CD4-positive, alpha-beta T cell (primary cell): ENCODE results near the gene MON2. TPM values are rescaled to one million over a fixed set of nuclear protein-coding genes. Genes with fewer than 3 reads are reported as not detected.

Source experiments
- ATAC-seq: fragments of 200-7000 bp; cut with Tn5 transposase; one replicate; pipeline ENCODE4 v1.10.0; 2022; ENCODE audit warnings: mild to moderate bottlenecking; ENCODE audit not compliant: poor library complexity
- CTCF ChIA-PET: fragments of 350-600 bp; sonication (Branson Sonifier 250); formaldehyde crosslinking; loops from one replicate; lab custom pipeline; 2021; ENCODE audit warnings: antibody characterized with exemption, inconsistent platforms; lab: Charles Lee
- POLR2A ChIA-PET: fragments of 350-600 bp; sonication (Branson Sonifier 250); formaldehyde crosslinking; loops from one replicate; lab custom pipeline; 2021; ENCODE audit warnings: antibody characterized with exemption, inconsistent platforms; lab: Charles Lee
- DNase-seq, 14 experiments: peaks; one replicate each; pipeline ENCODE4 v3.0.0-alpha.2; 2013 to 2020; ENCODE audit warnings: mixed read lengths in 2 of 14
- H3K27ac ChIP-seq, 2 donors: one replicate each; pipeline versions ENCODE4 v1.5.1 to v1.7.0; 2013; ENCODE audit warnings: low read length in 2 of 2, low read depth in 1 of 2, mild to moderate bottlenecking in 1 of 2
- H3K27me3 ChIP-seq, 2 experiments: 1 replicate in 1 of 2; 2 replicates in 1 of 2; pipeline versions ENCODE4 v1.6.1 to v1.7.0; 2013; ENCODE audit warnings: low read length in 2 of 2, control low read depth in 1 of 2, mild to moderate bottlenecking in 1 of 2, moderate library complexity in 1 of 2; ENCODE audit not compliant: insufficient read depth in 2 of 2, control insufficient read depth in 1 of 2
- H3K36me3 ChIP-seq: one replicate; pipeline ENCODE4 v1.6.1; 2013; ENCODE audit warnings: low read length, control low read depth; ENCODE audit not compliant: insufficient read depth
- H3K4me1 ChIP-seq: one replicate; pipeline ENCODE4 v1.6.1; 2013; ENCODE audit warnings: low read length, control low read depth; ENCODE audit not compliant: insufficient read depth
- H3K4me3 ChIP-seq: one replicate; pipeline ENCODE4 v1.5.1; 2013; ENCODE audit warnings: mild to moderate bottlenecking, low read length, moderate library complexity
- H3K9me3 ChIP-seq, 2 experiments: 1 replicate in 1 of 2; 2 replicates in 1 of 2; pipeline versions ENCODE4 v1.6.1 to v1.7.0; 2013; ENCODE audit warnings: low read length in 2 of 2, mild to moderate bottlenecking in 2 of 2, control low read depth in 1 of 2, moderate library complexity in 1 of 2; ENCODE audit not compliant: control insufficient read depth in 1 of 2, insufficient read depth in 1 of 2
- H3K27ac Mint-ChIP-seq: one replicate; pipeline ENCODE4 v1.8.0; 2020; ENCODE audit warnings: mixed read lengths
- H3K27me3 Mint-ChIP-seq: one replicate; pipeline ENCODE4 v1.8.0; 2021; ENCODE audit warnings: mixed read lengths
- H3K36me3 Mint-ChIP-seq: one replicate; pipeline ENCODE4 v1.8.0; 2021; ENCODE audit warnings: low read depth, mixed read lengths
- H3K4me1 Mint-ChIP-seq: one replicate; pipeline ENCODE4 v1.8.0; 2021; ENCODE audit warnings: low read depth, mixed read lengths
- H3K4me3 Mint-ChIP-seq: one replicate; pipeline ENCODE4 v1.8.0; 2020; ENCODE audit warnings: mild to moderate bottlenecking, mixed read lengths
- H3K9me3 Mint-ChIP-seq: one replicate; pipeline ENCODE4 v1.8.0; 2020; ENCODE audit warnings: mixed read lengths
- intact Hi-C, 2 experiments: fragments of 100-400 bp; cut with DNase I in 1 of 2; cut with micrococcal nuclease in 1 of 2; formaldehyde crosslinking; loops; one replicate each; pipeline versions ENCODE4 v1.15.1 to v1.9.0; 2023 to 2025; cut with DNase I, micrococcal nuclease
- total RNA-seq, 174 experiments: library from RNA in 2 of 174; stranded (reverse) in 2 of 174; gene quantifications; one replicate each; pipeline ENCODE4 v1.2.3 and lab custom pipeline; 2021 to 2026
- TF ChIP-seq, protein P1 (sequence below): fragments of 200-600 bp; IDR thresholded peaks from one replicate; pipeline ENCODE4 v1.8.0; 2022; ENCODE audit warnings: antibody characterized with exemption, mild to moderate bottlenecking

Gene MON2
- total RNA-seq, 2 experiments from 2014 or later = 51.8 to 52.6 TPM

DNA sequence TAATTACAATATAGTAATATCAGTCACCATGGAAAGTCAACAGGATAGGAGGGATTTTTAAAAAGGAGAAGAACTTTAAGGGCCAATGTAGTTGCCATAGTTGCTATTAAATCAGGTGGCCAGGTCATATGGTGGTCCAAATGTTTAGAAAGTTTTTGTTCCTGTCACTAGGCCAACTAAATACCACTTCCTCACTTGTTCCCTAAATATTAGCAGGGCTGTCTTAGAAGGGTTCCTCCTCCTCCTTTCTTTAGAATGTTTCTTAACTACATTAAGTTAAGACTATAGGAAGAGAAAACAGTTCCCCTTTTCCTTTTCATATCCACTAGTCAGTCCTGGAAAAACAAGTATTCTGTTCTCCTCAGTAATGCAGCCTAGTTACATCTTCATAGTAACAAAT is 50.3 kb downstream of the MON2 start:
- DNase-seq (no peak), ATAC-seq (no peak)
- Mint-ChIP-seq H3K4me1 (peaks cover 43% of the 10 kb centered on the region), H3K4me3 (no peak overlapping the region), H3K27ac (peak overlapping the region; percentile 80), H3K27me3 (no peaks in the 10 kb centered on the region), H3K9me3 (peaks cover 6% of the 10 kb centered on the region), H3K36me3 (peaks cover 64% of the 10 kb centered on the region)
- Histone ChIP-seq H3K4me3 (no peak overlapping the region), H3K4me1 (no peaks in the 10 kb centered on the region), H3K27me3 (no peaks in the 10 kb centered on the region), H3K27ac (no peak overlapping the region), H3K36me3 (peaks cover 9% of the 10 kb centered on the region), H3K9me3 (peaks cover 0 to 13% of the 10 kb centered on the region in 2 experiments)
- CTCF ChIA-PET = no interaction called here
- POLR2A ChIA-PET = no interaction called here
- intact Hi-C loops = no loop called here
- TF ChIP-seq, protein P1, sequence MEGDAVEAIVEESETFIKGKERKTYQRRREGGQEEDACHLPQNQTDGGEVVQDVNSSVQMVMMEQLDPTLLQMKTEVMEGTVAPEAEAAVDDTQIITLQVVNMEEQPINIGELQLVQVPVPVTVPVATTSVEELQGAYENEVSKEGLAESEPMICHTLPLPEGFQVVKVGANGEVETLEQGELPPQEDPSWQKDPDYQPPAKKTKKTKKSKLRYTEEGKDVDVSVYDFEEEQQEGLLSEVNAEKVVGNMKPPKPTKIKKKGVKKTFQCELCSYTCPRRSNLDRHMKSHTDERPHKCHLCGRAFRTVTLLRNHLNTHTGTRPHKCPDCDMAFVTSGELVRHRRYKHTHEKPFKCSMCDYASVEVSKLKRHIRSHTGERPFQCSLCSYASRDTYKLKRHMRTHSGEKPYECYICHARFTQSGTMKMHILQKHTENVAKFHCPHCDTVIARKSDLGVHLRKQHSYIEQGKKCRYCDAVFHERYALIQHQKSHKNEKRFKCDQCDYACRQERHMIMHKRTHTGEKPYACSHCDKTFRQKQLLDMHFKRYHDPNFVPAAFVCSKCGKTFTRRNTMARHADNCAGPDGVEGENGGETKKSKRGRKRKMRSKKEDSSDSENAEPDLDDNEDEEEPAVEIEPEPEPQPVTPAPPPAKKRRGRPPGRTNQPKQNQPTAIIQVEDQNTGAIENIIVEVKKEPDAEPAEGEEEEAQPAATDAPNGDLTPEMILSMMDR = no peak

DNA sequence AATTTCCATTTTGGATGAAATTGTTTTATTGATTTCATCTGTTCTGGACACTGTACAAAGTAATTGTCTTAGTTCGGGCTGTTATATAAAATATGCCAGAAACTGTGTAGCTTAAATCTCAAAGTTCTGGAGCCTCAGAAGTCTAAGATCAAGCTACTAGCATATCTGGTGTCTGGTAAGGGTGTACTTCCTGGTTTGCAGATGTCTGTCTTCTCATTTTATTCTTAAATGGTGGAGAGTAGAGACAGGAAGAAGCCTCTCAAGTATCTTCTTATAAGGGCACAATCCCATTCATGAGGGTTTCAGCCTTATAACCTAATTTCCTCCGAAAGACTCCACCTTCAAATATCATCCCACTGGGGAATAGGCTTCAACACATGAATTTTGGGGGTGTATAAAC is 51.3 kb downstream of the MON2 start:
- Mint-ChIP-seq H3K4me1 (peaks cover 52% of the 10 kb centered on the region), H3K27ac (peak overlapping the region; percentile 80), H3K36me3 (peaks cover 59% of the 10 kb centered on the region), H3K4me3 (no peak overlapping the region), H3K9me3 (peaks cover 4% of the 10 kb centered on the region), H3K27me3 (no peaks in the 10 kb centered on the region)
- POLR2A ChIA-PET = interaction anchor here (1.0 kb wide), 1 partner anchor 51 kb away, joined by 3 read pairs; the partner anchor contains the start of gene MON2
- peaks cover 0 to 10% of the 10 kb centered on the region in 2 experiments for H3K9me3 ChIP-seq
- H3K36me3 ChIP-seq = peaks cover 7% of the 10 kb centered on the region
- DNase-seq = no peak
- peak; percentile 57 for ATAC-seq
- no peaks in the 10 kb centered on the region for H3K4me1 ChIP-seq
- TF ChIP-seq, protein P1 = no peak
- H3K4me3 ChIP-seq = no peak overlapping the region
- no peak overlapping the region for H3K27ac ChIP-seq
- H3K27me3 ChIP-seq = no peaks in the 10 kb centered on the region
- CTCF ChIA-PET = interaction anchor here (1.1 to 1.2 kb wide), 2 partner anchors 11 to 276 kb away, joined by 3 read pairs; no protein-coding TSS in a partner anchor
- intact Hi-C loops = no loop called here

DNA sequence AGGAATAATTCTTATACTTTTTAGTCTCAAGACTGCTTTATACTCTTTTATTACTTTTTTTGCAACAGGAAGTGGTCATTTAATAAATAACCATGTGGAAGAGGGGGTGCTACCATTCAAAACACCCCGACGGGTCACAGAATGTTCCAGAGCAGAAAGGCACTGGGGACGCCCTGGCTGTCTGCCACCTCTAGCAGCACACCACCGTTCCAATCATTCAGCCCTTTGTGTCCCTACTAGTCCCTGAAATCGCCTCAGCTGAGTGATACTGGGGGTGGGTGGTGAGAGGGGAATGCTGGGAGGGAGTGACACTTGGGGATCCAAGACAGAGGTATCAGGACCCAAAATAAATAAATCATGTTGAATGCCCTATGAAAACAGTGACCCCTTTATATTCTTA is 52.4 kb downstream of the MON2 start:
- Histone ChIP-seq H3K36me3 (peaks cover 7% of the 10 kb centered on the region), H3K4me1 (no peaks in the 10 kb centered on the region), H3K9me3 (no peaks in the 10 kb centered on the region), H3K27me3 (no peaks in the 10 kb centered on the region), H3K4me3 (no peak overlapping the region), H3K27ac (no peak overlapping the region)
- Mint-ChIP-seq H3K4me1 (peaks cover 64% of the 10 kb centered on the region), H3K27ac (no peak overlapping the region), H3K4me3 (no peak overlapping the region), H3K36me3 (peaks cover 49% of the 10 kb centered on the region), H3K27me3 (no peaks in the 10 kb centered on the region), H3K9me3 (peaks cover 1% of the 10 kb centered on the region)
- TF ChIP-seq, protein P1 = no peak
- ChIA-PET CTCF (no interaction called here), POLR2A (no interaction called here)
- intact Hi-C loops = no loop called here
- DNase-seq (no peak), ATAC-seq (no peak)
